ENCODE measurements around the gene RPS6KA1.

DNA sequence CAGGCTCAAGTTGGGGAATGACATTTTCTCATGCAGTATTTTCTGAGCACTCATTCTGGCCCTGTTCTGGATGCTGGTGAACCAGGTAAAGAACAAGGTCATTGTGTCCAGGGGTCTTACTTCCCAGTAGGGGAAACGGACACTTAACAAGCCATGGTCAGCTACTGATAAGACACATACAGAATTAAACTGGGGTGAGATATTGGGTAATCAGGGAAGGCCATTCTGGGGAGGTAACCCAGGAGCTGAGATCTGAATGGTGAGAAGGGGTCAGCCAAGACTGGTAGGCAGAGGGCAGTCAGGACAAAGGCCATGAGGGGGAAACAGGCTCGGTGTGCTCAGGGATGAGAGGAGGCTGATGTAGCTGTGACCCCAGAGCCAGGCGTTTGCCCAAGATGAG, 45.8 kb downstream of the RPS6KA1 start:
- TF ChIP-seq POLR2A (IDR thresholded peaks at IDR 0.05) (no peak), EP300 (IDR thresholded peaks at IDR 0.05) (no peak), POLR2AphosphoS5 (IDR thresholded peaks at IDR 0.05) (no peak)
- TF ChIP-seq, protein P1, sequence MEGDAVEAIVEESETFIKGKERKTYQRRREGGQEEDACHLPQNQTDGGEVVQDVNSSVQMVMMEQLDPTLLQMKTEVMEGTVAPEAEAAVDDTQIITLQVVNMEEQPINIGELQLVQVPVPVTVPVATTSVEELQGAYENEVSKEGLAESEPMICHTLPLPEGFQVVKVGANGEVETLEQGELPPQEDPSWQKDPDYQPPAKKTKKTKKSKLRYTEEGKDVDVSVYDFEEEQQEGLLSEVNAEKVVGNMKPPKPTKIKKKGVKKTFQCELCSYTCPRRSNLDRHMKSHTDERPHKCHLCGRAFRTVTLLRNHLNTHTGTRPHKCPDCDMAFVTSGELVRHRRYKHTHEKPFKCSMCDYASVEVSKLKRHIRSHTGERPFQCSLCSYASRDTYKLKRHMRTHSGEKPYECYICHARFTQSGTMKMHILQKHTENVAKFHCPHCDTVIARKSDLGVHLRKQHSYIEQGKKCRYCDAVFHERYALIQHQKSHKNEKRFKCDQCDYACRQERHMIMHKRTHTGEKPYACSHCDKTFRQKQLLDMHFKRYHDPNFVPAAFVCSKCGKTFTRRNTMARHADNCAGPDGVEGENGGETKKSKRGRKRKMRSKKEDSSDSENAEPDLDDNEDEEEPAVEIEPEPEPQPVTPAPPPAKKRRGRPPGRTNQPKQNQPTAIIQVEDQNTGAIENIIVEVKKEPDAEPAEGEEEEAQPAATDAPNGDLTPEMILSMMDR (IDR thresholded peaks at IDR 0.05): no peak

Measured in upper lobe of left lung (tissue), 4 donors.